Psoas muscle (tissue), 8 donors: ENCODE data around the gene HOXA6. TPM values are rescaled to one million over a fixed set of nuclear protein-coding genes. Genes with fewer than 3 reads are reported as not detected.

Source experiments
- ATAC-seq, 4 donors: fragments of 200-7000 bp; cut with Tn5 transposase; one replicate each; pipeline ENCODE4 v1.9.1; 2020; ENCODE audit warnings: moderate library complexity in 3 of 4, mild to moderate bottlenecking in 2 of 4
- DNase-seq, 2 donors: peaks; one replicate each; pipeline ENCODE4 v3.0.0-alpha.2; 2020
- H3K27ac ChIP-seq: fragments of 200-600 bp; one replicate; pipeline ENCODE4 v1.8.0; 2022
- H3K27me3 ChIP-seq, 3 donors: fragments of 200-600 bp in 1 of 3; one replicate each; pipeline versions ENCODE4 v1.6.1 to v1.8.0; 2013 to 2022; ENCODE audit warnings: low read length in 2 of 3, mild to moderate bottlenecking in 2 of 3, moderate library complexity in 1 of 3; ENCODE audit not compliant: insufficient read depth in 3 of 3
- H3K36me3 ChIP-seq, 2 donors: fragments of 200-600 bp in 1 of 2; one replicate each; pipeline versions ENCODE4 v1.6.1 to v1.8.0; 2013 to 2022; ENCODE audit warnings: low read depth in 1 of 2, mild to moderate bottlenecking in 1 of 2, moderate library complexity in 1 of 2; ENCODE audit not compliant: insufficient read depth in 1 of 2
- H3K4me1 ChIP-seq: fragments of 200-600 bp; one replicate; pipeline ENCODE4 v1.8.0; 2022
- H3K4me3 ChIP-seq: fragments of 200-600 bp; one replicate; pipeline ENCODE4 v1.8.0; 2022; ENCODE audit warnings: mild to moderate bottlenecking
- H3K9me3 ChIP-seq: fragments of 200-600 bp; one replicate; pipeline ENCODE4 v1.8.0; 2022
- CTCF ChIP-seq: fragments of 200-600 bp; IDR thresholded peaks from one replicate; pipeline ENCODE4 v1.8.0; 2022; ENCODE audit warnings: antibody characterized with exemption
- WGBS, 3 donors: extraction: QIAGEN DNeasy Blood & Tissue Kit; methylation state at CpG; one replicate each; pipeline versions ENCODE4 v1.1.6 to v1.1.7; 2013; 5-methylcytosine and 5-hydroxymethylcytosine counted together
- intact Hi-C, 2 donors: fragments of 100-400 bp; cut with DNase I; formaldehyde crosslinking; loops; one replicate each; pipeline versions ENCODE4 v1.11.0 to v1.14.2; 2022
- polyA plus RNA-seq, 3 donors: library from polyadenylated mRNA; stranded (reverse); fragments of 200-250 nt; gene quantifications; one replicate each; pipeline ENCODE4 v1.2.3, GENCODE V29; 2013
- total RNA-seq, 4 donors: library from RNA; stranded (reverse); fragmentation: NEBNext Ultra II Directional in 2 of 4; extraction: Animal tissue kit (Norgen Biotek cat#: 25700) in 2 of 4; gene quantifications; one replicate each; pipeline versions ENCODE4 v1.2.1 to v1.2.4, GENCODE V29; 2021 to 2023
- donor health status: healthy with polysubstance abuse.
- donor health status: DM: no; HTN: no; CAD: no; lungs with moderate emphysema.
- donor health status: Bipolar disorder and iron deficiency.
- donor health status: healthy.
- donor health status: DM: yes; HTN: yes; CAD: no.
- donor health status: DM: no; HTN: no; CAD: no.
- donor health status: DM: no; HTN: no; CAD: no.
- donor health status: DM: yes; HTN: yes; CAD: no.

The HOXA6 gene
- total and polyA plus RNA-seq, 7 donors, result 0.64 to 3.7 (median 2.9) TPM

DNA sequence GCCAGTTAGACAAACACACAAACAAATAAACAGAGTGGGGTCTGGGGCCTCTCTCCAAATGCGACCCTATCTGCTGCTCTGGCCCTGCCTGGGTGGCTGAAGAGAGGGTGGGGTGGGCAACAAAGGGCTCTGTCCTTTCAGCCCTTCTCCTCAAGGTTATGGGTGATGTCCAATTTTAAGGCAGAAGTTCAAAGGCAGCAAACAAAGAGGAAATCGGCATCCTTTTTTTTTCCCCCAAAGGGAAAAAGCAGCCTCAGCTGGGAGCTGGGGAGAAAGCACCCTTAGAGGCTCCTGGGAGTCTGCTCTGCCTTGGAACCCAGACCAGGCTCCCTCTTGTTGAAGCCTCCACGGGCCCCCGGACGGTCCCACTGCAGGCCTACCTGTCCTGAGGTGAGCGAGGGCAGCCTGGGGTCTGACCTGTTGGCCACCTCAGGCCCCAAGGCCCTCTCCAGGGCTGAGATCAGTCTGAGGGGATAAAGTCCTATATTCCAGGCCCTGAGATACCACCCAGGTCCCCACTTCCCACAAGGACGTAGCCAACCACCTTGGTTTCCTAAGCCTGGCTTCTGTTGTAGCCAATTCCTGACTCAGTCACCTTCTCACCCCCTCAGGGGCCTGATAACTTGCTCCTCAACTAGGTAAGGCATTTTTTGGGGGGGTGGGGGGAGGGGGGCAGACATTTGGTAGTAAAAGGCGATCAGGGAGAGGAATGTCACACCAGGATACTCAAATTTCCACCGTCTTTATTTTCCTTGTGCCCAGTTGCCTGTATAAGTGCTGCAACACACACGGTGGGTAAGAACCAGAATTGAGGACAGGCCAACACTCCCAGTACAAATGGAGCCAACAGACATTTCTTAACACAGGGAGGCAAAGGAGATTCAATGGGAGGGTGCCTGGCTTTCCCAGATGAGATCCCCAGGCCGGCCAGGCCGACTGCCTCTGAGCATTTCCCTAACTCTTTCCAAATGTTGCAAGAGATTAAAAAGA is 33.2 kb upstream of the HOXA6 start:
- DNase-seq (peak in 1 of 2 donors; percentile 52), ATAC-seq (no peak)
- Histone ChIP-seq H3K4me1 (peaks cover 36% of the 10 kb centered on the region), H3K36me3 (no peaks in the 10 kb centered on the region), H3K9me3 (no peaks in the 10 kb centered on the region), H3K27ac (no peak overlapping the region), H3K4me3 (no peak overlapping the region), H3K27me3 (peaks cover 0 to 45% (median 4%) of the 10 kb centered on the region in 3 donors)
- no peak for TF ChIP-seq CTCF
- intact Hi-C loops, result no loop called here
- WGBS, 3 donors, result 88 to 92% (median 88%) methylated on average over 12 of the region's 12 CpGs

GRCh38 chr7:27179503-27180430 is 32.2 kb upstream of the HOXA6 start:
- peak; percentile 72 to 90 for DNase-seq
- intact Hi-C loops, result no loop called here
- peaks cover 0 to 35% (median 4%) of the 10 kb centered on the region in 3 donors for H3K27me3 ChIP-seq
- peaks cover 33% of the 10 kb centered on the region for H3K4me1 ChIP-seq
- H3K4me3 ChIP-seq, result peak overlapping the region; percentile 79
- ATAC-seq, result peak; percentile 71 to 72 (median 72)
- H3K27ac ChIP-seq, result peak overlapping the region; percentile 92
- peak; percentile 93 for TF ChIP-seq CTCF
- H3K36me3 ChIP-seq, result no peaks in the 10 kb centered on the region
- 15 to 19% (median 17%) methylated on average over 56 of the region's 56 CpGs for WGBS, 3 donors
- no peaks in the 10 kb centered on the region for H3K9me3 ChIP-seq

GRCh38 chr7:27179030-27179429 is 31.5 kb upstream of the HOXA6 start:
- Histone ChIP-seq H3K27ac (peak overlapping the region; percentile 92), H3K27me3 (peaks cover 0 to 28% (median 4%) of the 10 kb centered on the region in 3 donors), H3K4me3 (peak overlapping the region; percentile 79), H3K4me1 (peaks cover 33% of the 10 kb centered on the region), H3K36me3 (no peaks in the 10 kb centered on the region), H3K9me3 (no peaks in the 10 kb centered on the region)
- DNase-seq (no peak), ATAC-seq (no peak)
- intact Hi-C loops, result no loop called here
- no peak for TF ChIP-seq CTCF
- 31 to 45% (median 41%) methylated on average over 14 of the region's 14 CpGs for WGBS, 3 donors

DNA sequence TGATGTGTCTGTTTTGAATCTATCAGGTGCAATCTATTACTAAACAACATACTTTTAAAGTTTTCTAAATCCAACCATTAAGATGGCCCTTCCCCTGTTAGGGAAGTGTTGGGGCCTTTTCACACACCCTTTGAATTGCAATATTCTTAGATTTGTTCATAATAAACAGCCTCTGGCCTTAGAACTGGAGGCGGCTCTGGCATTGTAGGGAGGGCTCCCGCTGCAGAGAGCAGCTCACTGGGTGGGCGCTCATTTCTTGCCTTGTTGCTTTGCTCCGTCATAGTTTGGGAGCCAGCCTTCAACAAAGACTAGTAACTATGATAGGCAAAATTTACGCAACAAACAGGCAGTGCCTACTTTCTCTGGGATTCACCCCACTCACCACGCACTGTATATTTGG is 30.8 kb upstream of the HOXA6 start:
- H3K4me1 ChIP-seq, result peaks cover 27% of the 10 kb centered on the region

More for the DNA sequence above, 30.8 kb upstream of the HOXA6 start:
- H3K27ac ChIP-seq, result peak overlapping the region; percentile 92
- H3K27me3 ChIP-seq, result peaks cover 0 to 22% (median 2%) of the 10 kb centered on the region in 3 donors
- 47 to 72% (median 66%) methylated on average over 6 of the region's 6 CpGs for WGBS, 3 donors
- H3K36me3 ChIP-seq, result no peaks in the 10 kb centered on the region
- peak in 1 of 2 donors; percentile 54 for DNase-seq
- H3K4me3 ChIP-seq, result peak overlapping the region; percentile 79
- no peaks in the 10 kb centered on the region for H3K9me3 ChIP-seq
- TF ChIP-seq CTCF, result no peak
- intact Hi-C loops, result no loop called here
- peak in 2 of 4 donors; percentile 19 to 37 for ATAC-seq
